Measurements from ENCODE around the gene SLC6A7. TPM values are rescaled to one million over a fixed set of nuclear protein-coding genes. Genes with fewer than 3 reads are reported as not detected.

The SLC6A7 gene
- total and polyA plus RNA-seq, 2 experiments from 2014 or later = not detected

- DNase-seq (ENCODE audit: low read depth in 1 of 2, low spot score in 1 of 2) = no peak
- no peaks in the 10 kb centered on the region for H3K27me3 ChIP-seq
- no peak overlapping the region for H3K4me3 ChIP-seq
- H3K9me3 ChIP-seq (ENCODE audit: low read depth) = no peaks in the 10 kb centered on the region
- TF ChIP-seq, protein P1, sequence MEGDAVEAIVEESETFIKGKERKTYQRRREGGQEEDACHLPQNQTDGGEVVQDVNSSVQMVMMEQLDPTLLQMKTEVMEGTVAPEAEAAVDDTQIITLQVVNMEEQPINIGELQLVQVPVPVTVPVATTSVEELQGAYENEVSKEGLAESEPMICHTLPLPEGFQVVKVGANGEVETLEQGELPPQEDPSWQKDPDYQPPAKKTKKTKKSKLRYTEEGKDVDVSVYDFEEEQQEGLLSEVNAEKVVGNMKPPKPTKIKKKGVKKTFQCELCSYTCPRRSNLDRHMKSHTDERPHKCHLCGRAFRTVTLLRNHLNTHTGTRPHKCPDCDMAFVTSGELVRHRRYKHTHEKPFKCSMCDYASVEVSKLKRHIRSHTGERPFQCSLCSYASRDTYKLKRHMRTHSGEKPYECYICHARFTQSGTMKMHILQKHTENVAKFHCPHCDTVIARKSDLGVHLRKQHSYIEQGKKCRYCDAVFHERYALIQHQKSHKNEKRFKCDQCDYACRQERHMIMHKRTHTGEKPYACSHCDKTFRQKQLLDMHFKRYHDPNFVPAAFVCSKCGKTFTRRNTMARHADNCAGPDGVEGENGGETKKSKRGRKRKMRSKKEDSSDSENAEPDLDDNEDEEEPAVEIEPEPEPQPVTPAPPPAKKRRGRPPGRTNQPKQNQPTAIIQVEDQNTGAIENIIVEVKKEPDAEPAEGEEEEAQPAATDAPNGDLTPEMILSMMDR (IDR thresholded peaks at IDR 0.05; ENCODE audit: low read depth, low read length) = no peak
- H3K36me3 ChIP-seq = no peaks in the 10 kb centered on the region
- H3K27ac ChIP-seq = no peak overlapping the region
- no peaks in the 10 kb centered on the region for H3K4me1 ChIP-seq (ENCODE audit: low read depth)
Measured at GRCh38 chr5:150236313-150236712, 46.5 kb downstream of the SLC6A7 start.

- no peaks in the 10 kb centered on the region for H3K9me3 ChIP-seq (ENCODE audit: low read depth)
- H3K27me3 ChIP-seq = no peaks in the 10 kb centered on the region
- no peak for DNase-seq (ENCODE audit: low read depth in 1 of 2, low spot score in 1 of 2)
- H3K36me3 ChIP-seq = no peaks in the 10 kb centered on the region
- H3K27ac ChIP-seq = no peak overlapping the region
- no peak overlapping the region for H3K4me3 ChIP-seq
- TF ChIP-seq, protein P1 (IDR thresholded peaks at IDR 0.05; ENCODE audit: low read depth, low read length) = no peak
- peaks cover 7% of the 10 kb centered on the region for H3K4me1 ChIP-seq (ENCODE audit: low read depth)
Measured at GRCh38 chr5:150236981-150237754, 47.3 kb downstream of the SLC6A7 start.

DNA sequence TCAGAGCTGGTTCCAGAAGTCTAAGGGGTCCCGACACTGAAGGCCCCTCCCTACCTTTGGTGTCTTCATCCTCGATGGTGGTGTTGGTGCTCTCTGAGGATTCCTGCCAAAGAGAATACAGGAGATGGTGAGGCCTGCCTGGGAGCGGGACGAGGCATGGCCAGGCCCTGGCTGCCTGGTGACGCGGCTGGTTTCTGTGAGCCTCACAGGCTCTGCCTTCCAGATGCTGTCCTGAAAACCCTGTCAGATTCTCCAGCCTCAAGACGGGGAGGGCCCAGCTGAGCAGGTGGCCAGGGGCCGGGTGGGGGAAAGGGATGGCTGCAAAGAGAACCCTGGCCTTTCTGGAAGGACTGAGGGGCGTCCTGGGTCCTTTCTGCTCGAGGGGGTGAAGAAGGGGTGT lies 48.8 kb downstream of the SLC6A7 start:
- no peak for DNase-seq (ENCODE audit: low read depth in 1 of 2, low spot score in 1 of 2)
- TF ChIP-seq, protein P1 (IDR thresholded peaks at IDR 0.05; ENCODE audit: low read depth, low read length) = no peak
- H3K27me3 ChIP-seq = no peaks in the 10 kb centered on the region
- H3K36me3 ChIP-seq = no peaks in the 10 kb centered on the region
- H3K4me1 ChIP-seq (ENCODE audit: low read depth) = peaks cover 22% of the 10 kb centered on the region
- no peak overlapping the region for H3K27ac ChIP-seq
- no peaks in the 10 kb centered on the region for H3K9me3 ChIP-seq (ENCODE audit: low read depth)
- H3K4me3 ChIP-seq = no peak overlapping the region

- DNase-seq (ENCODE audit: low read depth in 1 of 2, low spot score in 1 of 2) = no peak
- peaks cover 28% of the 10 kb centered on the region for H3K4me1 ChIP-seq (ENCODE audit: low read depth)
- H3K27me3 ChIP-seq = no peaks in the 10 kb centered on the region
- H3K27ac ChIP-seq = no peak overlapping the region
- no peaks in the 10 kb centered on the region for H3K36me3 ChIP-seq
- TF ChIP-seq, protein P1 (IDR thresholded peaks at IDR 0.05; ENCODE audit: low read depth, low read length) = no peak
- H3K4me3 ChIP-seq = no peak overlapping the region
- no peaks in the 10 kb centered on the region for H3K9me3 ChIP-seq (ENCODE audit: low read depth)
Measured at GRCh38 chr5:150239099-150239793, 49.4 kb downstream of the SLC6A7 start.

DNA sequence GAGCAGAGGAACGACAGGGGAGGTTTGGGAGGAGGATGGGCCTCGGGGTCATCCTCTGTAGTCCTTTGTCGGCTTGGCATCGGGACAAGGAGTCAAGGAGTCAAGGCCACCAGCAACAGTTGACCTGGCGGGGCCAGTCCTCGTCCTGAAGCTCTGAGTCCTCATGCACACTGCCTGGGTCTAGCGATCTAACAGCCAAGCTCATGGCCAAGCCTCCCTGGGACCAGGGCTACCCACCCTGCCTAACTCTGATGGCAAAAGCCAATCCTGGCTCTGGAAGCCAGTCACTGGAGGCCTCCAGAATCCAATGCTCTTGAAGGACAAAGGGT lies 49.9 kb downstream of the SLC6A7 start:
- Histone ChIP-seq H3K4me1 (ENCODE audit: low read depth) (peaks cover 33% of the 10 kb centered on the region), H3K36me3 (no peaks in the 10 kb centered on the region), H3K27me3 (no peaks in the 10 kb centered on the region), H3K27ac (no peak overlapping the region), H3K4me3 (no peak overlapping the region), H3K9me3 (ENCODE audit: low read depth) (no peaks in the 10 kb centered on the region)
- DNase-seq (ENCODE audit: low read depth in 1 of 2, low spot score in 1 of 2) = no peak
- TF ChIP-seq, protein P1 (IDR thresholded peaks at IDR 0.05; ENCODE audit: low read depth, low read length) = no peak

All from cardiac muscle cell (in vitro differentiated cells and primary cell).